Adrenal gland (tissue), 12 donors: ENCODE data around the gene ZNF76. TPM values are rescaled to one million over a fixed set of nuclear protein-coding genes. Genes with fewer than 3 reads are reported as not detected.
"Not testable (repeated sequence)": the region's sequence is repeated elsewhere in the genome, so short reads cannot be mapped to it uniquely, and the experiment has no call there.

Source experiments
- DNase-seq, 7 donors: peaks; one replicate each; pipeline ENCODE4 v3.0.0-alpha.2; 2019 to 2020
- H3K27ac ChIP-seq, 5 donors: fragments of 200-600 bp; sonication (generic) in 4 of 5; 1 replicate in 3 of 5; 2 replicates in 2 of 5; pipeline versions ENCODE4 v1.5.1 to v1.8.0; 2016 to 2020; ENCODE audit warnings: mild to moderate bottlenecking in 1 of 5
- H3K27me3 ChIP-seq: fragments of 200-600 bp; 2 replicates; pipeline ENCODE4 v1.8.0; 2021
- H3K36me3 ChIP-seq, 2 donors: fragments of 200-600 bp; replicated peaks in 1 of 2; 1 replicate in 1 of 2; 2 replicates in 1 of 2; pipeline versions ENCODE4 v1.5.1 to v1.8.0; 2018 to 2022
- H3K4me1 ChIP-seq, 2 donors: fragments of 200-600 bp; replicated peaks in 1 of 2; 1 replicate in 1 of 2; 2 replicates in 1 of 2; pipeline versions ENCODE4 v1.5.1 to v1.8.0; 2018 to 2021
- H3K4me3 ChIP-seq, 4 donors: fragments of 200-600 bp; sonication (generic) in 3 of 4; one replicate each; pipeline ENCODE4 v1.5.1; 2016 to 2018
- H3K9me3 ChIP-seq, 3 donors: fragments of 200-600 bp; sonication (generic) in 1 of 3; replicated peaks in 1 of 3; 1 replicate in 2 of 3; 2 replicates in 1 of 3; pipeline versions ENCODE4 v1.5.1 to v1.8.0; 2016 to 2021
- POLR2A ChIP-seq, 2 donors: fragments of 450-650 bp; IDR thresholded peaks; one replicate each; pipeline ENCODE4 v1.6.1; 2017; ENCODE audit warnings: antibody characterized with exemption in 2 of 2, mild to moderate bottlenecking in 2 of 2, moderate library complexity in 1 of 2
- WGBS, 4 donors: extraction: QIAGEN DNeasy Blood & Tissue Kit in 2 of 4; methylation state at CpG; one replicate each; pipeline versions ENCODE4 v1.1.5 to v1.1.7; 2013 to 2017; 5-methylcytosine and 5-hydroxymethylcytosine counted together
- intact Hi-C, 2 donors: fragments of 100-400 bp; cut with DNase I; formaldehyde crosslinking; loops; one replicate each; pipeline versions ENCODE4 v1.14.1 to v1.15.0; 2022 to 2023
- polyA plus RNA-seq, 3 donors: library from polyadenylated mRNA; stranded (reverse); fragments of 200-250 nt in 2 of 3; fragments of 350-450 nt in 1 of 3; fragmentation: Illumina TruSeq in 1 of 3; extraction: RNeasy Lipid Tissue Mini Kit (QIAGEN cat#74804) in 1 of 3; gene quantifications; one replicate each; pipeline ENCODE4 v1.2.3, GENCODE V29; 2013 to 2014
- total RNA-seq, 9 donors: library from RNA; depleted of rRNA in 4 of 9; stranded (reverse); fragments of >200 nt in 4 of 9; fragments of 120-200 nt in 1 of 9; fragmentation: NEBNext Ultra II Directional in 1 of 9; extraction: Animal tissue kit (Norgen Biotek cat#: 25700) in 1 of 9; gene quantifications; one replicate each; pipeline versions ENCODE4 v1.1.0 to v1.2.4, GENCODE V29; 2013 to 2023
- TF ChIP-seq, protein P1 (sequence below), 6 experiments: fragments of 450-650 bp in 4 of 6; fragments of 200-600 bp in 2 of 6; sonication (generic) in 1 of 6; IDR thresholded peaks; 1 replicate in 5 of 6; 2 replicates in 1 of 6; pipeline versions ENCODE4 v1.5.1 to v1.8.0; 2016 to 2021; ENCODE audit warnings: antibody characterized with exemption in 6 of 6, mild to moderate bottlenecking in 2 of 6, moderate library complexity in 1 of 6
- donor health status: healthy with polysubstance abuse.
- donor health status: Bipolar disorder and iron deficiency.
- donor health status: DM: yes; HTN: yes; CAD: no.
- donor health status: DM: no; HTN: no; CAD: no.
- donor health status: DM: no; HTN: no; CAD: no.
- donor health status: DM: yes; HTN: yes; CAD: no.

Gene ZNF76
- total and polyA plus RNA-seq, 12 donors, result 25.3 to 185 (median 45.2) TPM

DNA sequence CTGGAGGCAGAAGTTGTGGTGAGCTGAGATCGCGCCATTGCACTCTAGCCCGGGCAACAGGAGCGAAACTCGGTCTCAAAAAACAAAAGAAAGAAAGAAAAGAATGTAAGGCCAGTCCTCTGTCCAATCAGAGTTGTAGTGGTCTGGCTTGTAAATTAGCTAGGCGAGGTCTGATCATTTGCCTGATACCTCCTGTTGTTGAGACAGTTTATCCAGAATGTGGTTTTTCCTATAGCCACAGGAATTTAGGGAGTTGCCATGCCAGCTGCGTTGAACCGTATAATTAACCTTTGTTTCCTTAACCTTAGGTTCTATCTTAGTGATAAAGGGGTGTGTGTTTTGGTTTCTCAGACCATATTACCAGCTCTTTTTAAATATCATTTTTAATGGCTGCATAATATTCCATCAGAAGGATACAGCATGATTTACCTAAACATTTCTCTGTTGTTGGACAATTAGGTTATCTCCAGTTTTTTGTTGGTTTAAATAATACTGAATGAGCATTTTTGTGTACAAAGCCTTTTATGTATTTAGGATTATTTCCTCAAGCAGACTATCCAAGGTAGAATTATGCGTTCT is 71.1 kb downstream of the ZNF76 start:
- Histone ChIP-seq H3K27ac (no peak overlapping the region), H3K4me1 (no peaks in the 10 kb centered on the region), H3K9me3 (no peaks in the 10 kb centered on the region), H3K27me3 (no peaks in the 10 kb centered on the region), H3K4me3 (no peak overlapping the region), H3K36me3 (no peaks in the 10 kb centered on the region)
- no peak for DNase-seq
- 86 to 91% (median 88%) methylated on average over 9 of the region's 9 CpGs for WGBS, 4 donors
- intact Hi-C loops, result no loop called here
- TF ChIP-seq POLR2A (IDR thresholded peaks at IDR 0.05), result no peak
- TF ChIP-seq, protein P1, sequence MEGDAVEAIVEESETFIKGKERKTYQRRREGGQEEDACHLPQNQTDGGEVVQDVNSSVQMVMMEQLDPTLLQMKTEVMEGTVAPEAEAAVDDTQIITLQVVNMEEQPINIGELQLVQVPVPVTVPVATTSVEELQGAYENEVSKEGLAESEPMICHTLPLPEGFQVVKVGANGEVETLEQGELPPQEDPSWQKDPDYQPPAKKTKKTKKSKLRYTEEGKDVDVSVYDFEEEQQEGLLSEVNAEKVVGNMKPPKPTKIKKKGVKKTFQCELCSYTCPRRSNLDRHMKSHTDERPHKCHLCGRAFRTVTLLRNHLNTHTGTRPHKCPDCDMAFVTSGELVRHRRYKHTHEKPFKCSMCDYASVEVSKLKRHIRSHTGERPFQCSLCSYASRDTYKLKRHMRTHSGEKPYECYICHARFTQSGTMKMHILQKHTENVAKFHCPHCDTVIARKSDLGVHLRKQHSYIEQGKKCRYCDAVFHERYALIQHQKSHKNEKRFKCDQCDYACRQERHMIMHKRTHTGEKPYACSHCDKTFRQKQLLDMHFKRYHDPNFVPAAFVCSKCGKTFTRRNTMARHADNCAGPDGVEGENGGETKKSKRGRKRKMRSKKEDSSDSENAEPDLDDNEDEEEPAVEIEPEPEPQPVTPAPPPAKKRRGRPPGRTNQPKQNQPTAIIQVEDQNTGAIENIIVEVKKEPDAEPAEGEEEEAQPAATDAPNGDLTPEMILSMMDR (IDR thresholded peaks at IDR 0.05), result no peak

- peak in 1 of 7 donors; percentile 34 for DNase-seq
- H3K27me3 ChIP-seq, H3K9me3 ChIP-seq, intact Hi-C loops, H3K4me3 ChIP-seq, H3K4me1 ChIP-seq, H3K36me3 ChIP-seq, H3K27ac ChIP-seq: not testable (repeated sequence)
- WGBS, 4 donors, result 68 to 87% (median 80%) methylated on average over 3 to 9 of the region's 9 CpGs
These were observed 72.7 kb downstream of the ZNF76 start for GRCh38 chr6:35332074-35332887.

DNA sequence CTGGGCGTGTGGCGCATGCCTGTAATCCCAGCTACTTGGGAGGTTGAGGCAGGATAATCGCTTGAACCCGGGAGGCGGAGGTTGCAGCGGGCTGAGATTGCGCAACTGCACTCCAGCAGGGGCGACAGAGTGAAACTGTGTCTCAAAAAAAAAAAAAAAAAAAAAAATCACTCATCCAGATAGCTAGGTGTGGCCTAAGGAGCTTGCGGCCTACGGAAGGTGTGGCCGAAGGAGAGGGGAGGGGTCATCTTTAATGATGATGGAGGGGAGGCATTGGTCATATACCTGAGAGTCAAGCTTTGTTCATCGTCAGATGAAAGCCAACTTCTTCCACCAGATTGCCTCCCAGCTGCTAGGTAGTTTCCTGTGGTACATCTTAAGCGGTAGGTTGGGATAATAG is 82.0 kb downstream of the ZNF76 start:
- H3K4me3 ChIP-seq, result no peak overlapping the region
- no peaks in the 10 kb centered on the region for H3K27me3 ChIP-seq
- peak in 1 of 7 donors; percentile 51 for DNase-seq
- TF ChIP-seq POLR2A (IDR thresholded peaks at IDR 0.05), result no peak
- TF ChIP-seq, protein P1 (IDR thresholded peaks at IDR 0.05), result no peak
- H3K4me1 ChIP-seq, result peaks cover 11 to 26% of the 10 kb centered on the region in 2 donors
- H3K36me3 ChIP-seq, result peaks cover 0 to 3% of the 10 kb centered on the region in 2 donors
- H3K27ac ChIP-seq, result no peak overlapping the region
- 78 to 82% (median 80%) methylated on average over 13 of the region's 13 CpGs for WGBS, 4 donors
- H3K9me3 ChIP-seq, result no peaks in the 10 kb centered on the region
- intact Hi-C loops, result loop anchor here in 1 of 2 donors (10.0 kb wide), 1 partner anchor 73 kb away; no protein-coding TSS in a partner anchor

- intact Hi-C loops, result loop anchor here (2.0 to 10.0 kb wide), 3 partner anchors 72 to 106 kb away; no protein-coding TSS in a partner anchor
- Histone ChIP-seq H3K36me3 (peaks cover 0 to 12% of the 10 kb centered on the region in 2 donors), H3K27me3 (no peaks in the 10 kb centered on the region), H3K9me3 (no peaks in the 10 kb centered on the region), H3K4me3 (peak within 1 kb of the TSS in 3 of 4 donors; percentile 29 to 90 (median 75)), H3K4me1 (peaks cover 11 to 26% of the 10 kb centered on the region in 2 donors), H3K27ac (peak within 1 kb of the TSS in 4 of 5 donors; percentile 81 to 90 (median 85))
- peak; percentile 98 to 99 (median 98) for DNase-seq
- WGBS, 4 donors, result 0 to 1% (median 0%) methylated on average over 13 to 77 of the region's 77 CpGs
- TF ChIP-seq, protein P1 (IDR thresholded peaks at IDR 0.05), result peak; percentile 88 to 100 (median 99)
- peak; percentile 71 to 92 for TF ChIP-seq POLR2A (IDR thresholded peaks at IDR 0.05)
These were observed 82.9 kb downstream of the ZNF76 start, which contains the start of gene PPARD for GRCh38 chr6:35342258-35343091. PPARD (plus strand) TSS chr6:35342558; CDS start chr6:35411088, 68,530 bp downstream.
